HS-27A (cell line): ENCODE results near the gene TPST1.
"Not testable (repeated sequence)": the region's sequence is repeated elsewhere in the genome, so short reads cannot be mapped to it uniquely, and the experiment has no call there.

Experiments
- DNase-seq: peaks from one replicate; pipeline ENCODE4 v3.0.0-alpha.2; 2012; ENCODE audit warnings: low read depth, missing footprints

Gene TPST1

DNA sequence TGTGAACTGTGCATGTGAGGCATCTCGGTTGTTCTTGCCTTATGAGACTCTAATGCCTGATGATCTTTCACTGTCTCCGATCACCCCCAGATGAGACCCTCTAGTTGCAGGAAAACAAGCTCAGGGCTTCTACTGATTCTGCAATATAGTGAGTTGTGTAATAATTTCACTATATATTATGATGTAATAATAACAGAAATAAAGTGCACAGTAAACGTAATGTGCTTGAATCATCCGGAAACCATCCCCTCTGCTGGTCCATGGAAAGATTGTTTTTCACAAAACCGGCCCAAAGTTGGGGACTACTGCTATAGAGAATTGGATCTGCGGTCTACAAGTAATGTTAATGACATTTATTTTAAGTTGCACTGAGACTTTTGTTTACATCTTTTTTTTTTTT is 126.7 kb downstream of the TPST1 start:
- no peak for DNase-seq

DNA sequence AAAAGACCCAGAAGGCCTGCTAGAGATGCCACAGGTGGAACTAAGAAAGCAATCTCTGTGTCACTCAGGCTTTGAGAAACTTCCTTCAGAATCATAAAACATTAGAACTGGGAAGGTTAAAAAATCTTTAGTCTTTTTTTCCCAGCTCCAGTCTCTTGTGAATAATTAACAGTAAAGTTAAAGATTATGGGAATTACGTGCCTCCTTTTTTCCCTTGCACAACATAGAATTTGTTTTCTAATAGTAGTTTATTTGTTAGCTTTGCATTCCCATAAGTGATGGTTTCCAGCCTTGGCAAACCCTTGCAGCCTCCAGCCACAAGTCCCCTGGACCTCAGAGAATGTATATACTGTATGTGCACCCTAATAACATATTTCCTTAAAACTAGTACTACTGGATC is 128.3 kb downstream of the TPST1 start:
- no peak for DNase-seq

- DNase-seq: no peak
These were observed 130.2 kb downstream of the TPST1 start for GRCh38 chr7:66335318-66335717.

DNA sequence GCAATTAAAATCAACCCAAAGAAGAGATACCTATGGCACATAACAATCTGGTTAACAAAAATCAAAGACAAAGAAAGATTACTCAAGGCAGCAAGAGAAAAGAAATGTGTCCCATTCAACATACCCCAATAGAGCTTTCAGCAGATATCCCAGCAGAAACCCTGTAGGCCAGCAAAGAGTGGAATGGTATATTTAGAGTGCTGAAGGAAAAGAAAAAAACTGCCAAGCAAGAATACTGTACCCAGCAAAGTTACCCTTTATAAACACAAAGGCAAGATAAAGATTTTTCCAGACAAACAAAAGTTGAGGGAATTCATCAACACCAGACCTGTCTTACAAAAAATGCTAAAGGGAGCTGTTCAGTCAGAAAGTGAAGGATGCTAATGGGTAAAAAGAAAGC is 131.6 kb downstream of the TPST1 start:
- no peak for DNase-seq

- DNase-seq: no peak
These were observed 134.0 kb downstream of the TPST1 start for GRCh38 chr7:66339141-66339540.

DNA sequence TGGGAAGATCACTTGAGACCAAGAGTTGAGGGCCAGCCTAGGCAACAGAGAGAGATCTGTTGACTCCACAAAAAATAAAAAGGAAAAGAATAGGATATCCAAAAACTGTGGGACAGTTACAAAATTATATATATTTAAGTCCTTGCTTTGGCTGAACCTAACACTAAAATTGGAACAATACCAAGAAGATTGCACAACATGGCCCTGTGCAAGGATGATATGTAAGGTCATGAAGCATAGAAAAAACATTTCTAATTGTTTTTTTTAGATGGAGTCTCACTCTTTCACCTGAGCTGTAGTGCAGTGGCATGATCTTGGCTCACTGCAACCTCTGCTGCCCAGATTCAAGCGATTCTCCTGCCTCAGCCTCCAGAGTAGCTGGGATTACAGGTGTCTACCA is 139.0 kb downstream of the TPST1 start:
- no peak for DNase-seq

DNA sequence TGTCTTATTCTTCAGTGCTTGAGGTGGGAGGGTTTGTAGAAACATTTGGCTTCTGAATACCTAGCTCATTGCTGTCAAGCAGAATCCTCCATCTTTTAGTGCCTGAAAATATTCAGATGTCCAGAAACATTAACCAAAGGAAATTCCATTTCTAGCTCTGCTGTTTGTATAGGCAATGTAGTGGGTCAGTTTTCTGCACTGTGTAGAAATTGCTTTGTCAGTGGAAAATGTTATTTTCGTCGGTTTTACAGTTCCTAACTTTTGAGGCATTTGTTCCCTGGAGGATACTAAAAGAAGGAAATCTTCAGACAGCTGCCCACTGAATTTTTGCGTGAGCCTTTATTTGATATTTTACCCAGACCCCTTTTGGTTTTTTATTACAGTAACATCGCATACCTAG is 143.4 kb downstream of the TPST1 start:
- DNase-seq: no peak

GRCh38 chr7:66348959-66349358 is 143.8 kb downstream of the TPST1 start:
- no peak for DNase-seq

- no peak for DNase-seq
These were observed 146.9 kb downstream of the TPST1 start for GRCh38 chr7:66352071-66352470.

- no peak for DNase-seq
These were observed 148.4 kb downstream of the TPST1 start for GRCh38 chr7:66353547-66353946.

DNA sequence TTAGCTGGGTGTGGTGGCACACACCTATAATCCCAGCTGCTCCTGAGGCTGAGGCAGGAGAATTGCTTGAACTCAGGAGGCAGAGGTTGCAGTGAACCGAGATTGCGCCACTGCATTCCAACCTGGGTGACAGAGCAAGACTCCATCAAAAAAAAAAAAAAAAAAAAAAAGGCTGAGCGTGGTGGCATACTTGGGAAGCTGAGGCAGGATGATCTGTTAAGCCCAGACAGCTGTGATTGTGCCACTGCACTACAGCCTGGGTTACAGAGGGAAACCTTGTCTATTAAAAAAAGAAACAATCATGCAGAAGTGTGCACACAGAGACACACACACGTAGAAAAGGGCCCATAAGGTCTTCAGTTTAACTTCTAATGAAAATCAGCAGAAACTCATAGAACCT is 150.6 kb downstream of the TPST1 start:
- no peak for DNase-seq

DNA sequence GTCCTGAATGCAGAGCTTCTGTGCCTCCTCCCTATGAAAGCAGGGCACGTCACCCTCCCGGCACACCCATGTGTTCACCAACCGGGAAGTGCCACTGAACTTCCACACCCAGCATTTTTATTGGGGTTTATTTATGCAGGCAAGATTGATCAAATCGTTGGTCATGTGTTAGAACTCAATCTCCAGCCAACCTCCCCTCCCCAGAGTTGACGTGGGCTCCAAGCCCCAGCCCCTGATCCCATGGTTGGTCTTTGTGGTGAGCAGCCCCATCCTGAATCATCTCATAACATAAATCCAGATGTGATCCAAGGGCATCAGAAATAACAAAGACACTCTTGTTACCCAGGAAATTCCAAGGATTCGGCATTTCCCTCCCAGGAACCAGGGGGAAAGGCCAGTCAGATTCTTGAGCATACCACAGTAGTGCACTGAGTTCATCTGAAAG is 151.2 kb downstream of the TPST1 start:
- no peak for DNase-seq

GRCh38 chr7:66357087-66357486 is 152.0 kb downstream of the TPST1 start:
- DNase-seq: no peak

DNA sequence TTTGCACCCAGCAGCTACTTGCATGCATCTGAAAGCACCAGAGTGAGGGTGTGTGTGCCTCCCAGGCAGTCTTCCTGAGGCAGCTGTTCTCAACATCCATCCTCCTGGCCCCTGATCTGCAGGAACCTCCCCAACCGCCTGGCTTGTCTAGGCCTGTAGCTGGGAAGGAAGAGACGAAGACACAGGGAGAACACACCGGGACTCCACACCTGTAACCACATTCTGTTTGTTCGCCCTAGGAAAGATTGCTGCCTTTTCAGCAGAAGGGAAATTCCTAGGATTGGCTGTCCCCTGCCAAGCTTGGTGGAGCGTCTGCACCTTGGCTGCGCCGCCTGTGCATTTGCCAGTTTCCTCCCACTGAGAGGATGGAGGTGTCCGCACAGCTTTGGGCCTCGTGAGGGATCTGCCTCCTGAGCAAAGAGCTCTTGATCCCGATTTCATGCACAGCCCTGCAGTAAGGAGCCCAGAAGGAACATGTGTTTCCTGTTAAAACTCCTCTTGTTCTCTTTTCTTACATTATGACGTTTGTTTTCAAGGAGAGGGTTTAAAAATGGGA is 154.6 kb downstream of the TPST1 start:
- DNase-seq: no peak

DNA sequence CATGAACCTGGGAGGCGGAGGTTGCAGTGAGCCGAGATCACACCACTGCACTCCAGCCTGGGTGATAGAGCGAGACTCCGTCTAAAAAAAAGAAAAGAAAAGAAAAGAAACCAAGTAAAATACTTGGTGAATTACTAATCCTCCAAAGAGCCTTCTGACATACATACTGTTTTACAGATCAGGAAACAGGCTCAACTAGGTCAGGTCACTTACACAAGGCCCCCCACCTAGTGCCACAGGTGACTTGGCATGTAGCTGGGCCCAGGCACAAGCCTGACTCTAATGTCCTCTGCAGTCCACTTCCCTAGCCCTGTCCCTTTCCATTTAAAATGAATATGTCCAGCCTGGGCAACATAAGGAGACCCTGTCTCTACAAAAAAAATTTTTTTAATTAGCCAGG is 157.0 kb downstream of the TPST1 start:
- DNase-seq: no peak

DNA sequence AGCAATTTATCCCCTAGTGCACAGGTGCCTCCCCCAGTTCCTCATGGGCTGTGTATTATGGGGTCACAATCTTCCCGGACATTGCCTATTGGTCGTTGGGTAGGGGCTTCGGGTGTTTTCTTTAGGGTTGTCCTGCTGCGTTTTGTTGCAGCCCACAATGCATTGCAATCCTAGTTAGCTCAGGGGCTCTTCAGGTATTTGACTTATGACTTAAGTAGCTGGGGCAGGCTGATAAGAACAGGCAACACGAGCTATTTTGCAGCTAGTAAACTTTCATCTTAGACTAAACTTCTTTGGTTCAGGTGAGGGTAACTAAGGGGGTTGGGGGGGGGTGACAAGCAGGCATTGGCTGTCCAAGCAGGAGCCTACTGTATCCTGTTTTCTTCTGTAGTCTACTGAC is 158.5 kb downstream of the TPST1 start:
- DNase-seq: no peak

- not testable (repeated sequence) for DNase-seq
These were observed 159.9 kb downstream of the TPST1 start for GRCh38 chr7:66365031-66365430.

- DNase-seq: no peak
These were observed 166.1 kb downstream of the TPST1 start for GRCh38 chr7:66371096-66371824.

- DNase-seq: not testable (repeated sequence)
These were observed 169.2 kb downstream of the TPST1 start for GRCh38 chr7:66374141-66374840.

GRCh38 chr7:66376264-66376945 is 171.3 kb downstream of the TPST1 start:
- no peak for DNase-seq

GRCh38 chr7:66377045-66377444 is 171.9 kb downstream of the TPST1 start:
- DNase-seq: no peak

DNA sequence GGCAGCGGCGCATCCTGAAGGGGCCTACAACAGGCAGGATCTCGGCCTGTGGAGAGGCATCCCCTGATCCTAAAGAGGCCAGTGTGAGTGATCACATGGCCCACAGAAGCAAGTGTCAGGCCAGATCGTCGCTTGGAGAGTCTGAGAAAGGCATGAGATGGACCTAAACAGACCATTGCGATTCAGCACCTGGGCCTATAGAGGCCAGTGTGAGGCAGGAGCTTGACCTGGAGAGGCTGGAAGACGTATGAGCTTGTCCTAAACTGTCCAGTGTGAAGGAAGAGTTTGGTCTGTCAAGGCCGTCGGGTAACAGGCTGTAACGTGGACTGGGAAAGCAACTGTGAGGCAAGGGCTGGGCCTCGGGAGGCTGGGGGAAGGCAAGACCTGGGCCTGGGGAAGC is 172.6 kb downstream of the TPST1 start:
- DNase-seq: no peak
